Measurements from ENCODE around the gene TMEM217. TPM values are rescaled to one million over a fixed set of nuclear protein-coding genes. Genes with fewer than 3 reads are reported as not detected.

The TMEM217 gene
- total RNA-seq, 3 donors from 2014 or later = 0.96 to 1.6 (median 1.5) TPM

DNA sequence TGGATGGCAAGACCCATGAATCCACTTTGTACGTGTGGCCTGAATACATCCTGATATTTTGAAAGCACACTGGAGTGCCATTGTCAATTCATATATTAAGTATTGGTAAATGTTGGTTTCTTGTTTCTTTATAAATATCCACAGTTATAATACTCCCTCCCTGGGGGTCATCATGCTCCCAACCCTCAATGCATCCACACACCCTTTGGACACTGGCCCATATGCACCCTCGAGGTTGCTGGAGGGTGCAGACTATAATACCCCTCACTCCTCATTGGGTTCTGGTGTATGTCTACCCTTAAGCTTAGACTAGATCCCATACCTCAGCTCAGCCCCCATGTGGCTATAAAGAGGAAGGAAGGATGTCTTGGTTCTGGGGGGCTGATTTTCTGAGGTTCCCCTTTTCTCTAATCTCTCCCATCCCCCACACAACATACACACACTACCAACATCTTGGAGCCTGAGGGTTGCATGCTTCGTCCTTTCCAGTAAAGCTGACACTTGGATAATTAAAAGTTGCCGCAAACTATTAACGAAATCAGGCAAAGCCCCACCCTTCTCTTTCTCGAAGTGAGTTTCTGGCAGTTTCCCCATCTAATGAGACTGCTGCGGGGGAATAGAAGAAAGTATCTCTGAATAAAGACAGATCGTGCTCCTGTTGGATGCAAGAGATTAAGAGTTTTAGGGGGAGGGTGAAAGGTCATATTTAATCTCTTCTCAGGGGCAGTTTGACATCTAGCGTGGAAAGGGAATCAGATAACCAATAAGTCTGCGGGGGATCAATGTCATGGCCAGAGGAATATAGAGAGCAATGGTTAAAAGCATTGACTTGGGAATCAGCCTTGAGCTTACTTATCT lies 80.6 kb downstream of the TMEM217 start:
- no peak overlapping the region for H3K4me3 ChIP-seq
- peaks cover 10% of the 10 kb centered on the region for H3K4me1 ChIP-seq (ENCODE audit: low read depth)
- intact Hi-C loops (cut with DNase I, micrococcal nuclease) = no loop called here
- TF ChIP-seq, protein P1, sequence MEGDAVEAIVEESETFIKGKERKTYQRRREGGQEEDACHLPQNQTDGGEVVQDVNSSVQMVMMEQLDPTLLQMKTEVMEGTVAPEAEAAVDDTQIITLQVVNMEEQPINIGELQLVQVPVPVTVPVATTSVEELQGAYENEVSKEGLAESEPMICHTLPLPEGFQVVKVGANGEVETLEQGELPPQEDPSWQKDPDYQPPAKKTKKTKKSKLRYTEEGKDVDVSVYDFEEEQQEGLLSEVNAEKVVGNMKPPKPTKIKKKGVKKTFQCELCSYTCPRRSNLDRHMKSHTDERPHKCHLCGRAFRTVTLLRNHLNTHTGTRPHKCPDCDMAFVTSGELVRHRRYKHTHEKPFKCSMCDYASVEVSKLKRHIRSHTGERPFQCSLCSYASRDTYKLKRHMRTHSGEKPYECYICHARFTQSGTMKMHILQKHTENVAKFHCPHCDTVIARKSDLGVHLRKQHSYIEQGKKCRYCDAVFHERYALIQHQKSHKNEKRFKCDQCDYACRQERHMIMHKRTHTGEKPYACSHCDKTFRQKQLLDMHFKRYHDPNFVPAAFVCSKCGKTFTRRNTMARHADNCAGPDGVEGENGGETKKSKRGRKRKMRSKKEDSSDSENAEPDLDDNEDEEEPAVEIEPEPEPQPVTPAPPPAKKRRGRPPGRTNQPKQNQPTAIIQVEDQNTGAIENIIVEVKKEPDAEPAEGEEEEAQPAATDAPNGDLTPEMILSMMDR (IDR thresholded peaks at IDR 0.05) = no peak
- no peaks in the 10 kb centered on the region for H3K36me3 ChIP-seq (ENCODE audit: low read depth)
- no peaks in the 10 kb centered on the region for H3K9me3 ChIP-seq
- ATAC-seq (peak; percentile 33), DNase-seq (no peak)

GRCh38 chr6:37176268-37177076 lies 81.5 kb downstream of the TMEM217 start:
- TF ChIP-seq, protein P1 (IDR thresholded peaks at IDR 0.05) = no peak
- intact Hi-C loops (cut with DNase I, micrococcal nuclease) = no loop called here

GRCh38 chr6:37175332-37176267 lies 82.3 kb downstream of the TMEM217 start:
- ATAC-seq = no peak
- no peak overlapping the region for H3K4me3 ChIP-seq
- peaks cover 12% of the 10 kb centered on the region for H3K4me1 ChIP-seq (ENCODE audit: low read depth)
- intact Hi-C loops (cut with DNase I, micrococcal nuclease) = no loop called here
- TF ChIP-seq, protein P1 (IDR thresholded peaks at IDR 0.05) = no peak
- H3K36me3 ChIP-seq (ENCODE audit: low read depth) = no peaks in the 10 kb centered on the region
- DNase-seq = no peak
- no peaks in the 10 kb centered on the region for H3K9me3 ChIP-seq

More at GRCh38 chr6:37176268-37177076, 81.5 kb downstream of the TMEM217 start:
- no peaks in the 10 kb centered on the region for H3K9me3 ChIP-seq
- no peaks in the 10 kb centered on the region for H3K36me3 ChIP-seq (ENCODE audit: low read depth)
- DNase-seq (no peak), ATAC-seq (no peak)
- peaks cover 12% of the 10 kb centered on the region for H3K4me1 ChIP-seq (ENCODE audit: low read depth)
- no peak overlapping the region for H3K4me3 ChIP-seq

DNA sequence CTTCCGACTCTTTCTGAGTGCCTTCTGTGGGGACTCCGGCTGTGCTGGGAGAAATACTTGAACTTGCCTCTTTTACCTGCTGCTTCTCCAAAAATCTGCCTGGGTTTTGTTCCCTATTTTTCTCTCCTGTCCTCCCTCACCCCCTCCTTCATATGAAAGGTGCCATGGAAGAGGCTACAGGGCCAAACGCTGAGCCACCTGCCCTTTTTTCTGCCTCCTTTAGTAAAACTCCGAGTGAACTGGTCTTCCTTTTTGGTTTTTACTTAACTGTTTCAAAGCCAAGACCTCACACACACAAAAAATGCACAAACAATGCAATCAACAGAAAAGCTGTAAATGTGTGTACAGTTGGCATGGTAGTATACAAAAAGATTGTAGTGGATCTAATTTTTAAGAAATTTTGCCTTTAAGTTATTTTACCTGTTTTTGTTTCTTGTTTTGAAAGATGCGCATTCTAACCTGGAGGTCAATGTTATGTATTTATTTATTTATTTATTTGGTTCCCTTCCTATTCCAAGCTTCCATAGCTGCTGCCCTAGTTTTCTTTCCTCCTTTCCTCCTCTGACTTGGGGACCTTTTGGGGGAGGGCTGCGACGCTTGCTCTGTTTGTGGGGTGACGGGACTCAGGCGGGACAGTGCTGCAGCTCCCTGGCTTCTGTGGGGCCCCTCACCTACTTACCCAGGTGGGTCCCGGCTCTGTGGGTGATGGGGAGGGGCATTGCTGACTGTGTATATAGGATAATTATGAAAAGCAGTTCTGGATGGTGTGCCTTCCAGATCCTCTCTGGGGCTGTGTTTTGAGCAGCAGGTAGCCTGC lies 83.2 kb downstream of the TMEM217 start:
- no peaks in the 10 kb centered on the region for H3K36me3 ChIP-seq (ENCODE audit: low read depth)
- intact Hi-C loops (cut with DNase I, micrococcal nuclease) = loop anchor here in 1 of 2 donors (5.0 kb wide), 2 partner anchors 42 to 117 kb away; no protein-coding TSS in a partner anchor
- TF ChIP-seq, protein P1 (IDR thresholded peaks at IDR 0.05) = no peak

More for the DNA sequence above, 83.2 kb downstream of the TMEM217 start:
- no peak for DNase-seq
- no peak overlapping the region for H3K4me3 ChIP-seq
- no peak for ATAC-seq
- H3K9me3 ChIP-seq = no peaks in the 10 kb centered on the region
- peaks cover 12% of the 10 kb centered on the region for H3K4me1 ChIP-seq (ENCODE audit: low read depth)

All from mucosa of descending colon (tissue), 3 donors.